Smooth muscle cell (in vitro differentiated cells): Measurements from ENCODE around the gene KLHL17. TPM values are rescaled to one million over a fixed set of nuclear protein-coding genes. Genes with fewer than 3 reads are reported as not detected.

Source experiments
- DNase-seq: peaks from one replicate; lab custom pipeline; 2025; ENCODE audit not compliant: unreplicated experiment; lab: John Stamatoyannopoulos, UW
- H2AFZ ChIP-seq: fragments of 200-600 bp; sonication (generic); 2 replicates; pipeline ENCODE4 v1.6.0; 2016; ENCODE audit warnings: antibody characterized with exemption, low read depth, mild to moderate bottlenecking
- H3F3A ChIP-seq: fragments of 200-600 bp; sonication (generic); 2 replicates; pipeline ENCODE4 v1.6.0; 2017; ENCODE audit warnings: antibody characterized with exemption, low read depth
- H3K27ac ChIP-seq: fragments of 200-600 bp; sonication (generic); 2 replicates; pipeline ENCODE4 v1.5.1; 2016; ENCODE audit warnings: low read depth, mild to moderate bottlenecking
- H3K27me3 ChIP-seq: fragments of 200-600 bp; sonication (generic); 2 replicates; pipeline ENCODE4 v1.6.1; 2016; ENCODE audit warnings: low read depth, mild to moderate bottlenecking
- H3K36me3 ChIP-seq: fragments of 200-600 bp; sonication (generic); 2 replicates; pipeline ENCODE4 v1.5.1; 2016; ENCODE audit warnings: low read depth
- H3K4me1 ChIP-seq: fragments of 200-600 bp; sonication (generic); 2 replicates; pipeline ENCODE4 v1.5.1; 2016; ENCODE audit warnings: low read depth
- H3K4me2 ChIP-seq: fragments of 200-600 bp; sonication (generic); 2 replicates; pipeline ENCODE4 v1.6.0; 2016; ENCODE audit warnings: mild to moderate bottlenecking
- H3K4me3 ChIP-seq: fragments of 200-600 bp; sonication (generic); 2 replicates; pipeline ENCODE4 v1.5.1; 2016; ENCODE audit warnings: mild to moderate bottlenecking
- H3K79me2 ChIP-seq: fragments of 200-600 bp; sonication (generic); 2 replicates; pipeline ENCODE4 v1.6.0; 2016; ENCODE audit warnings: low read depth, mild to moderate bottlenecking
- H3K9ac ChIP-seq: fragments of 200-600 bp; sonication (generic); 2 replicates; pipeline ENCODE4 v1.6.0; 2016; ENCODE audit warnings: low read depth
- H3K9me3 ChIP-seq: fragments of 200-600 bp; sonication (generic); replicated peaks from 2 replicates; pipeline ENCODE4 v1.5.1; 2016; ENCODE audit warnings: low read depth
- H4K20me1 ChIP-seq: fragments of 200-600 bp; sonication (generic); 2 replicates; pipeline ENCODE4 v1.6.0; 2016; ENCODE audit warnings: low read depth
- WGBS: methylation state at CpG from one replicate; pipeline ENCODE4 v1.1.7; 2016; ENCODE audit warnings: low lambda C conversion rate; 5-methylcytosine and 5-hydroxymethylcytosine counted together
- polyA plus RNA-seq: library from polyadenylated mRNA; unstranded; fragments of >200 nt; fragmentation: Nextera tagmentation; extraction: Ambion mirVana; gene quantifications from 2 replicates; pipeline ENCODE4 v1.2.1, GENCODE V29; 2016
- total RNA-seq: library from RNA; depleted of rRNA; stranded (reverse); fragments of >200 nt; gene quantifications from 2 replicates; pipeline ENCODE4 v1.2.3, GENCODE V29; 2014
- TF ChIP-seq, protein P1 (sequence below): fragments of 200-600 bp; sonication (generic); IDR thresholded peaks from 2 replicates; pipeline ENCODE4 v1.5.1; 2017; ENCODE audit warnings: borderline replicate concordance, mild to moderate bottlenecking, antibody characterized with exemption; ENCODE audit not compliant: insufficient read depth, poor library complexity, severe bottlenecking

KLHL17 gene
- total RNA-seq (10.2 and 12.4 TPM in 2 replicates), polyA plus RNA-seq (29.9 and 32.7 TPM in 2 replicates)

DNA sequence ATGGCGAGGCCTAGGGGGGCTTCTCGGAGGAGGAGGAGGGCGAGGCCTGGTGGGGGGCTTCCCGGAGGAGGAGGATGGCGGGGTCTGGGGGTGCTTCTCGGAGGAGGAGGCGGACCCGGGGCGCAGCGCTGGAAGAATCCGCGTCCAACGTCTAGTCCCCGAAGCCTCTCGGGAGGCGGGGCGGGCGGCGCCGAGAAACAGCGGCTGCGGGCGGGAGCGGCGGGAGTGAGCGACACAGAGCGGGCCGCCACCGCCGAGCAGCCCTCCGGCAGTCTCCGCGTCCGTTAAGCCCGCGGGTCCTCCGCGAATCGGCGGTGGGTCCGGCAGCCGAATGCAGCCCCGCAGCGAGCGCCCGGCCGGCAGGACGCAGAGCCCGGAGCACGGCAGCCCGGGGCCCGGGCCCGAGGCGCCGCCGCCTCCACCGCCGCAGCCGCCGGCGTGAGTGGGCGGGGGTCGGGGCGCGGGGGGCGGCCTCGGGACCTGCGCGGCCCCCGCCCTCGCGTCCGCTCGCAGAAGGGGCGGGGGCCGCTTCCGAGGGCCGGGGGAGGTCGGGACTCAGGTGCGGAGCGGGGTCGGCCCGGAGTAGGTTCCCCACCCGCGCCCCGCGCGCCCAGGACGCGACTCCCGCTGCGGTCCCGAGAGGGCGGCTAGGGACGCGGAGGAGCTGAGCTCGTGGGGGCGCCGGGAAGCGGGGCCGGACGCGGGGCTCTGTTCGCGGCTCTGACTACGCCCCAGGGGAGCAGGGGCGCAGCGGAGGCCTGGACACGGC lies at the start of gene KLHL17:
Gene KLHL17 (plus strand): TSS at position 222 of the 769 bp plus-strand sequence. CDS start 110 bp downstream, at position 332.
- Histone ChIP-seq H3K4me2 (peak within 1 kb of the TSS; percentile 91), H3K79me2 (peaks cover 21% of the 10 kb centered on the region), H3K27me3 (no peaks in the 10 kb centered on the region), H4K20me1 (peaks cover 15% of the 10 kb centered on the region), H3K4me1 (peaks cover 6% of the 10 kb centered on the region), H3K36me3 (no peaks in the 10 kb centered on the region), H3K27ac (no peak within 1 kb of the TSS), H3F3A (no peaks in the 10 kb centered on the region), H3K4me3 (peak within 1 kb of the TSS; percentile 96), H3K9me3 (no peaks in the 10 kb centered on the region), H3K9ac (peak within 1 kb of the TSS; percentile 62), H2AFZ (no peak within 1 kb of the TSS)
- TF ChIP-seq, protein P1, sequence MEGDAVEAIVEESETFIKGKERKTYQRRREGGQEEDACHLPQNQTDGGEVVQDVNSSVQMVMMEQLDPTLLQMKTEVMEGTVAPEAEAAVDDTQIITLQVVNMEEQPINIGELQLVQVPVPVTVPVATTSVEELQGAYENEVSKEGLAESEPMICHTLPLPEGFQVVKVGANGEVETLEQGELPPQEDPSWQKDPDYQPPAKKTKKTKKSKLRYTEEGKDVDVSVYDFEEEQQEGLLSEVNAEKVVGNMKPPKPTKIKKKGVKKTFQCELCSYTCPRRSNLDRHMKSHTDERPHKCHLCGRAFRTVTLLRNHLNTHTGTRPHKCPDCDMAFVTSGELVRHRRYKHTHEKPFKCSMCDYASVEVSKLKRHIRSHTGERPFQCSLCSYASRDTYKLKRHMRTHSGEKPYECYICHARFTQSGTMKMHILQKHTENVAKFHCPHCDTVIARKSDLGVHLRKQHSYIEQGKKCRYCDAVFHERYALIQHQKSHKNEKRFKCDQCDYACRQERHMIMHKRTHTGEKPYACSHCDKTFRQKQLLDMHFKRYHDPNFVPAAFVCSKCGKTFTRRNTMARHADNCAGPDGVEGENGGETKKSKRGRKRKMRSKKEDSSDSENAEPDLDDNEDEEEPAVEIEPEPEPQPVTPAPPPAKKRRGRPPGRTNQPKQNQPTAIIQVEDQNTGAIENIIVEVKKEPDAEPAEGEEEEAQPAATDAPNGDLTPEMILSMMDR, result no peak
- WGBS, result 4% methylated on average over 8 of the region's 109 CpGs
- DNase-seq, result peak; percentile 14

DNA sequence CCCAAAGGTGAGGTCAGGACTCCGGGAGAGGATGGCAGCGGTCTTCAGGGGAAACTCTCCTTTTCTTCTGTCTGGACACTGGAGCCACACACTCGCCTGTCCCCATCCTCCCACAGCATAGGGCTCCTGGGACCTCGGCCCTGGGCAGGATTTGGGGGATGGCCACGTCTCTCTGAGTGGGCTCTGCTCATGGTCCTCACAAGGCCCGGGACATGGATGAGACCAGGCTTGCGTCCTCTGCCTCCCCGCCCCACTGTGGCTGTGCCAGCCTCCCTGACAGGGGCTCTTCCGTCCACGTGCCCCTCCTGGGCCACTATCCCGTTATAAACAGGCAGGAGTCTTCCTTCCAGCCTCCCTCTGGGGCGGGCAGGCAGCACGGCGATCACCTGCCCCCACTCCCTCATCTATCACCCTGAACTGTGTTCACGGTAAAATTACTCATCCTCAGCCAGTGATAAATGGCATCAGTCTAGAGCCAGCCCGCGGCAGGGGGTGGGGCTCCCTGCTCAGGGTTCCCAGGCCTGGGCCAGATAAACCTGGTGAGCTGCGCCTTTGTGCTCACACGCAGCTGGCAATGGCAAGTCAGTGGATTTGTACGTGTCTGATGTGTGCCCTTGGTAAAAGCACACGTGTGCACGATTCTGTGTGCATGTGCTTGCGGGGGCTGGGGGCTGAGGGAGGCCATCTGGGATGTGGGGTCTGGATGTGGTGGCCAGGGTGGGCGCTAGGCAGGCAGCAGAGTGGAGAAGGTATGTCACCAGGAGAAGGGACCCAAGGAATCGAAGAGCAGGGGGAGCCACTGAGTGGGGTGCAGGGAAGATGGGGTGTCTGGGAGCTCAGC lies 49.3 kb upstream of the KLHL17 start:
- Histone ChIP-seq H3K9ac (no peak overlapping the region), H3K36me3 (no peaks in the 10 kb centered on the region), H3F3A (peaks cover 4% of the 10 kb centered on the region), H3K4me1 (no peaks in the 10 kb centered on the region), H3K9me3 (no peaks in the 10 kb centered on the region), H4K20me1 (no peaks in the 10 kb centered on the region), H3K27me3 (no peaks in the 10 kb centered on the region), H3K4me2 (no peak overlapping the region), H3K79me2 (no peaks in the 10 kb centered on the region), H2AFZ (no peak overlapping the region), H3K4me3 (no peak overlapping the region), H3K27ac (no peak overlapping the region)
- TF ChIP-seq, protein P1, result no peak
- WGBS, result 69% methylated on average over 25 of the region's 25 CpGs
- no peak for DNase-seq

DNA sequence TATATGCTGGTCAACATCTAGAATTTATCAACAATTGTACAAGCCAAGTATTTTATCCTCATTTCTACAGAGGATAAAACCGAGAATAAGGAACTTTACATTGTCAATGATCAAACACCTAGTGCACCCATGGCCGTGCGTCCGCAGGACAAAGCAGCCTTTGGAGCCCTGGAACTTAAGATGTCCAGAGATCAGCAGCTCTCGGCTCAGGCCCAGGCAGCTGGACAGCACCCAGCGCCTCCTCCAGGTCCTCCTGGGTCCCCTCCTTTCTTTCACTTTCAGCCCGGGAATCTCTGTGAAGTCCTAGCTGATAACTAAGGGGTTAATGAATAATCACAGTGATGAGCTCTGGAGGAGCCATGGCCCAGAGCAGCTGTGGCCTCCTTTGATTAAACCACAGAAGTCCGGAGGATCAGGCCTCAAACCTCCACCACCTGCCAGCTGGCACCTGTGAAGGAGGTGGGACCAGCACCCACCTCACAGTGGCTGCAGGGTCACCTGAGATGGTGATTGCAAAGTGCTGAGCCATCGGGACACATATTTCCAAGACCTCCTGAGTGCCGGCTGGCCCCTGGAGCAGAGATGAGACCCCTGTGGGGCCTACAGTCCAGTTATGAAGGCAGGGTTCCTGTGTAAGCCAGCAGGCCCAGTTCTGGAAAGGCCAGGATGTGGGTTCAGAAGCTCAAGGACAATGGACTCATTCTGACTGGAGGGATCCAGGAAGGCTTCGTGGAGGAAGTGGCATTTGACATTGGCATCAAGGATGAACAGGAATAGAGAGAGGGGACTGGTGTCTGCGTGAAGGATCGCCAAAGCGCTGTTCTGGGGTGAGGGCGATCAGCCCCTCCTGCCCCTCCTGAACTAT lies 48.3 kb upstream of the KLHL17 start:
- TF ChIP-seq, protein P1, result no peak
- H3K4me1 ChIP-seq, result no peaks in the 10 kb centered on the region
- H3K79me2 ChIP-seq, result no peaks in the 10 kb centered on the region
- no peaks in the 10 kb centered on the region for H3K36me3 ChIP-seq
- no peak overlapping the region for H3K4me3 ChIP-seq
- H3K9ac ChIP-seq, result no peak overlapping the region
- 86% methylated on average over 15 of the region's 15 CpGs for WGBS
- no peaks in the 10 kb centered on the region for H3K27me3 ChIP-seq
- no peak overlapping the region for H3K27ac ChIP-seq
- H3K9me3 ChIP-seq, result no peaks in the 10 kb centered on the region
- H3F3A ChIP-seq, result no peaks in the 10 kb centered on the region
- no peak overlapping the region for H2AFZ ChIP-seq
- DNase-seq, result no peak
- no peaks in the 10 kb centered on the region for H4K20me1 ChIP-seq
- H3K4me2 ChIP-seq, result no peak overlapping the region
